GM12878 (cell line): ENCODE data around the gene ITIH1. TPM values are rescaled to one million over a fixed set of nuclear protein-coding genes. Genes with fewer than 3 reads are reported as not detected.

Source experiments
- ATAC-seq: fragments of 200-7000 bp; cut with Tn5 transposase; 3 replicates; pipeline ENCODE4 v1.9.1; 2020; ENCODE audit warnings: mild to moderate bottlenecking, moderate library complexity
- BruUV-seq: library from RNA; stranded (reverse); fragments of 400-500 nt; replicated peaks from 2 replicates; lab custom pipeline; 2021; lab: Mats Ljungman, UMichigan
- CTCF ChIA-PET: fragments of 300-600 bp; sonication (Branson Sonifier 250); formaldehyde crosslinking; extraction: SDS; loops from one replicate; lab custom pipeline; 2021; ENCODE audit warnings: inconsistent platforms; lab: Yijun Ruan, JAX
- POLR2A ChIA-PET: fragments of 350-600 bp; formaldehyde crosslinking; extraction: SDS; loops from one replicate; lab custom pipeline; 2021; ENCODE audit warnings: inconsistent platforms; lab: Charles Lee
- RAD21 ChIA-PET: fragments of 300-600 bp; sonication (Branson Sonifier 250); formaldehyde crosslinking; loops from one replicate; lab custom pipeline; 2023; ENCODE audit warnings: antibody characterized with exemption; ENCODE audit not compliant: unreplicated experiment; lab: Charles Lee
- SMC1A ChIA-PET: fragments of 300-600 bp; sonication (Branson Sonifier 250); formaldehyde crosslinking; loops from one replicate; lab custom pipeline; 2023; ENCODE audit not compliant: unreplicated experiment, uncharacterized antibody; lab: Charles Lee
- DNase-seq: peaks from one replicate; pipeline ENCODE4 v3.0.0-alpha.2; 2011; ENCODE audit warnings: low read depth, low spot score
- FAIRE-seq: peaks from 3 replicates; lab custom pipeline; 2011; peaks lifted over from hg19 to GRCh38; lab: Jason Lieb, UNC
- H2AFZ ChIP-seq: 2 replicates; pipeline ENCODE4 v1.6.0; 2011; ENCODE audit warnings: low read depth, low read length, control low read depth; ENCODE audit not compliant: control insufficient read depth
- H3K27ac ChIP-seq: 2 replicates; pipeline ENCODE4 v1.5.1; 2011; ENCODE audit warnings: control low read depth; ENCODE audit not compliant: control insufficient read depth, insufficient read depth
- H3K27me3 ChIP-seq, 2 experiments: replicated peaks in 1 of 2; 2 replicates each; pipeline versions ENCODE4 v1.6.0 to v1.6.1; 2011; ENCODE audit warnings: low read length in 1 of 2; ENCODE audit not compliant: control insufficient read depth in 2 of 2, insufficient read depth in 2 of 2
- H3K36me3 ChIP-seq, 2 experiments: 2 replicates each; pipeline ENCODE4 v1.5.1; 2011; ENCODE audit warnings: low read length in 1 of 2; ENCODE audit not compliant: control insufficient read depth in 2 of 2, insufficient read depth in 2 of 2
- H3K4me1 ChIP-seq: 2 replicates; pipeline ENCODE4 v1.6.1; 2011; ENCODE audit warnings: mild to moderate bottlenecking, low read length, moderate library complexity, mixed read lengths; ENCODE audit not compliant: control insufficient read depth, insufficient read depth
- H3K4me2 ChIP-seq: 2 replicates; pipeline ENCODE4 v1.6.0; 2011; ENCODE audit warnings: control low read depth; ENCODE audit not compliant: control insufficient read depth, insufficient read depth
- H3K4me3 ChIP-seq: fragments of 200-600 bp; sonication (generic); 2 replicates; pipeline ENCODE4 v1.5.1; 2016
- H3K79me2 ChIP-seq: 2 replicates; pipeline ENCODE4 v1.6.0; 2011; ENCODE audit warnings: low read length; ENCODE audit not compliant: control insufficient read depth, insufficient read depth
- H3K9ac ChIP-seq: 2 replicates; pipeline ENCODE4 v1.8.0; 2011; ENCODE audit warnings: low read length, control low read depth, mixed read lengths; ENCODE audit not compliant: control insufficient read depth, insufficient read depth
- H3K9me3 ChIP-seq: replicated peaks from 3 replicates; pipeline ENCODE4 v1.5.1; 2011; ENCODE audit warnings: mild to moderate bottlenecking, low read length; ENCODE audit not compliant: control insufficient read depth, insufficient read depth
- H4K20me1 ChIP-seq: 2 replicates; pipeline ENCODE4 v1.6.0; 2011; ENCODE audit not compliant: control insufficient read depth, insufficient read depth
- BCL11A ChIP-seq: IDR thresholded peaks from 2 replicates; pipeline ENCODE4 v1.6.1; 2011; ENCODE audit warnings: low read depth, low read length
- CHD4 ChIP-seq: fragments of 200-600 bp; sonication (generic); IDR thresholded peaks from 2 replicates; pipeline ENCODE4 v1.6.1; 2016; ENCODE audit warnings: mild to moderate bottlenecking
- ESRRA ChIP-seq: IDR thresholded peaks from 2 replicates; pipeline ENCODE4 v1.6.1; 2012; ENCODE audit warnings: mild to moderate bottlenecking, low read length, improper control_type of control experiment
- HDAC6 ChIP-seq: fragments of 200-600 bp; sonication (generic); IDR thresholded peaks from one replicate; pipeline ENCODE4 v1.8.0; 2017; ENCODE audit warnings: antibody characterized with exemption; ENCODE audit not compliant: unreplicated experiment
- JUND ChIP-seq: IDR thresholded peaks from 2 replicates; pipeline ENCODE4 v1.6.1; 2012; ENCODE audit warnings: low read depth, mild to moderate bottlenecking, low read length, improper control_type of control experiment, moderate library complexity
- NFYA ChIP-seq: IDR thresholded peaks from 2 replicates; pipeline ENCODE4 v1.6.1; 2011; ENCODE audit warnings: low read depth, mild to moderate bottlenecking, low read length, improper control_type of control experiment, borderline replicate concordance
- SMAD1 ChIP-seq: fragments of 450-650 bp; IDR thresholded peaks from 2 replicates; pipeline ENCODE4 v1.6.1; 2018; ENCODE audit warnings: mild to moderate bottlenecking, low read depth; ENCODE audit not compliant: partially characterized antibody
- SREBF2 ChIP-seq: IDR thresholded peaks from 2 replicates; pipeline ENCODE4 v1.6.1; 2012; ENCODE audit warnings: mild to moderate bottlenecking, low read length
- WGBS: methylation state at CpG from one replicate; pipeline ENCODE4 v1.1.6; 2016; ENCODE audit warnings: low lambda C conversion rate; ENCODE audit not compliant: insufficient replicate concordance, insufficient coverage; ENCODE audit errors: missing lambda C conversion rate; 5-methylcytosine and 5-hydroxymethylcytosine counted together
- in situ Hi-C: fragments of 300-500 bp; cut with MboI; formaldehyde crosslinking; loops from 9 replicates; pipeline ENCODE4 v1.14.3; 2018; ENCODE audit warnings: mixed read lengths
- intact Hi-C: fragments of 100-400 bp; cut with micrococcal nuclease; formaldehyde crosslinking; loops from one replicate; pipeline ENCODE4 v1.14.2; 2022; ENCODE audit not compliant: unreplicated experiment
- polyA plus RNA-seq, 11 experiments: library from polyadenylated mRNA; depleted of rRNA in 4 of 11; unstranded in 6 of 11; stranded (reverse) in 5 of 11; fragments of >200 nt; fragmentation: Nextera tagmentation in 4 of 11; fragmentation: Illumina TruSeq in 1 of 11; extraction: Ambion mirVana in 4 of 11; extraction: Trizol in 1 of 11; gene quantifications; 1 replicate in 1 of 11; 2 replicates in 10 of 11; pipeline versions ENCODE4 v1.2.1 to v1.2.3, GENCODE V29; 2011 to 2016; ENCODE audit warnings: inconsistent platforms in 2 of 11, missing spikeins in 2 of 11, low read depth in 1 of 11
- total RNA-seq, 4 experiments: library from RNA; depleted of rRNA in 3 of 4; stranded (reverse); fragments of >200 nt in 3 of 4; fragmentation: Illumina TruSeq in 1 of 4; extraction: Trizol in 1 of 4; gene quantifications; 2 replicates each; pipeline versions ENCODE4 v1.2.1 to v1.2.3, GENCODE V29; 2013 to 2021
- TF ChIP-seq, protein P1 (sequence below): fragments of 450-650 bp; formaldehyde crosslinking; IDR thresholded peaks from 2 replicates; pipeline ENCODE4 v1.4.0; 2022; ENCODE audit warnings: mild to moderate bottlenecking, moderate library complexity
- TF ChIP-seq, protein P2 (sequence below): fragments of 450-650 bp; IDR thresholded peaks from 2 replicates; pipeline ENCODE4 v1.6.1; 2017; ENCODE audit warnings: borderline replicate concordance
- TF ChIP-seq, protein P3 (sequence below): fragments of 450-650 bp; IDR thresholded peaks from 2 replicates; pipeline ENCODE4 v1.6.1; 2017; ENCODE audit warnings: mild to moderate bottlenecking, low read depth, inconsistent platforms; ENCODE audit not compliant: poor library complexity, severe bottlenecking
- TF ChIP-seq, protein P4 (sequence below): fragments of 150-350 bp; IDR thresholded peaks from 2 replicates; pipeline ENCODE4 v1.6.1; 2016; ENCODE audit warnings: low read depth, low read length

ITIH1 gene
- total and polyA plus RNA-seq, 10 of the 15 experiments (the other 5 are each of a cell fraction or from before 2014, with no cell fraction given) = 0.33 to 0.64 (median 0.44) TPM; not detected in 7

DNA sequence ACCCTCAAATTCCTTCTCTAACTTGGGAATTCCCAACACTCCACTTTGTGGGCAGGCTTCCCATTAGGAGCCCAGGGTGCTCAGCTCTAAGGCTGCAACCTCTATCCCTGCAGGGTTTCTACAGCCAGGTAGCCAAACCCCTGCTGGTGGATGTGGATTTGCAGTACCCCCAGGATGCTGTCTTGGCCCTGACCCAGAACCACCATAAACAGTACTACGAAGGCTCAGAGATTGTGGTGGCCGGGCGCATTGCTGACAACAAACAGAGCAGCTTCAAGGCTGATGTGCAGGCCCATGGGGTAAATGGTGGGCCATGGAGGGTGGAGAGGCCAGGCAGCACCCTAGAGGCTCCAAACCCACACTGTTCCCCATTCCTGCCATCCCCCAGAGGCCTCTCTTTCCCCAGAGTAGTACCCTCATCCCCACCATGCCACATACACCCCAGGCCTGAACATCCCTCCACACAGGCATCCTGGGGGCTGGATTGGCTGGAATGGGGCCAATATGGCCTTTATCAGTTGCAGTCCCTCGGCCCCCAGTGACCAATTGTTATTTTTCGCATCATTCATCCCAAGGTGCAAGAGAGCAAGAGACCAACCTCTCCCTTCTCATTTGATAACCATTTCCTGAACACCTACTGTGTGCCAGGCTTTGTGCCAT lies 7.7 kb downstream of the ITIH1 start:
- ChIA-PET POLR2A (no interaction called here), CTCF (interaction anchor here (1.5 kb wide), 1 partner anchor 9 kb away, joined by 6 read pairs; no protein-coding TSS in a partner anchor), RAD21 (no interaction called here), SMC1A (no interaction called here)
- FAIRE-seq (no peak), DNase-seq (no peak), ATAC-seq (no peak)
- in situ Hi-C loops = no loop called here
- no TSS peak for BruUV-seq
- 40% methylated on average over 5 of the region's 5 CpGs for WGBS
- TF ChIP-seq, protein P1, sequence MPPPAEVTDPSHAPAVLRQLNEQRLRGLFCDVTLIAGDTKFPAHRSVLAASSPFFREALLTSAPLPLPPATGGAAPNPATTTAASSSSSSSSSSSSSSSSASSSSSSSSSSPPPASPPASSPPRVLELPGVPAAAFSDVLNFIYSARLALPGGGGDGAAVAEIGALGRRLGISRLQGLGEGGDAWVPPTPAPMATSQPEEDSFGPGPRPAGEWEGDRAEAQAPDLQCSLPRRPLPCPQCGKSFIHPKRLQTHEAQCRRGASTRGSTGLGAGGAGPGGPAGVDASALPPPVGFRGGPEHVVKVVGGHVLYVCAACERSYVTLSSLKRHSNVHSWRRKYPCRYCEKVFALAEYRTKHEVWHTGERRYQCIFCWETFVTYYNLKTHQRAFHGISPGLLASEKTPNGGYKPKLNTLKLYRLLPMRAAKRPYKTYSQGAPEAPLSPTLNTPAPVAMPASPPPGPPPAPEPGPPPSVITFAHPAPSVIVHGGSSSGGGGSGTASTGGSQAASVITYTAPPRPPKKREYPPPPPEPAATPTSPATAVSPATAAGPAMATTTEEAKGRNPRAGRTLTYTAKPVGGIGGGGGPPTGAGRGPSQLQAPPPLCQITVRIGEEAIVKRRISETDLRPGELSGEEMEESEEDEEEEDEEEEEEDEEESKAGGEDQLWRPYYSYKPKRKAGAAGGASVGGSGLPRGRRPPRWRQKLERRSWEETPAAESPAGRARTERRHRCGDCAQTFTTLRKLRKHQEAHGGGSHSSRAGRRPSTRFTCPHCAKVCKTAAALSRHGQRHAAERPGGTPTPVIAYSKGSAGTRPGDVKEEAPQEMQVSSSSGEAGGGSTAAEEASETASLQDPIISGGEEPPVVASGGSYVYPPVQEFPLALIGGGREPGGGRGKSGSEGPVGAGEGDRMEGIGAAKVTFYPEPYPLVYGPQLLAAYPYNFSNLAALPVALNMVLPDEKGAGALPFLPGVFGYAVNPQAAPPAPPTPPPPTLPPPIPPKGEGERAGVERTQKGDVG (CRISPR knock-in tag) = no peak
- TF ChIP-seq SREBF2 (no peak), CHD4 (no peak), JUND (no peak), HDAC6 (no peak), NFYA (no peak), BCL11A (no peak), ESRRA (no peak), SMAD1 (no peak)
- TF ChIP-seq, protein P2, sequence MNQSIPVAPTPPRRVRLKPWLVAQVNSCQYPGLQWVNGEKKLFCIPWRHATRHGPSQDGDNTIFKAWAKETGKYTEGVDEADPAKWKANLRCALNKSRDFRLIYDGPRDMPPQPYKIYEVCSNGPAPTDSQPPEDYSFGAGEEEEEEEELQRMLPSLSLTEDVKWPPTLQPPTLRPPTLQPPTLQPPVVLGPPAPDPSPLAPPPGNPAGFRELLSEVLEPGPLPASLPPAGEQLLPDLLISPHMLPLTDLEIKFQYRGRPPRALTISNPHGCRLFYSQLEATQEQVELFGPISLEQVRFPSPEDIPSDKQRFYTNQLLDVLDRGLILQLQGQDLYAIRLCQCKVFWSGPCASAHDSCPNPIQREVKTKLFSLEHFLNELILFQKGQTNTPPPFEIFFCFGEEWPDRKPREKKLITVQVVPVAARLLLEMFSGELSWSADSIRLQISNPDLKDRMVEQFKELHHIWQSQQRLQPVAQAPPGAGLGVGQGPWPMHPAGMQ = no peak
- TF ChIP-seq, protein P3, sequence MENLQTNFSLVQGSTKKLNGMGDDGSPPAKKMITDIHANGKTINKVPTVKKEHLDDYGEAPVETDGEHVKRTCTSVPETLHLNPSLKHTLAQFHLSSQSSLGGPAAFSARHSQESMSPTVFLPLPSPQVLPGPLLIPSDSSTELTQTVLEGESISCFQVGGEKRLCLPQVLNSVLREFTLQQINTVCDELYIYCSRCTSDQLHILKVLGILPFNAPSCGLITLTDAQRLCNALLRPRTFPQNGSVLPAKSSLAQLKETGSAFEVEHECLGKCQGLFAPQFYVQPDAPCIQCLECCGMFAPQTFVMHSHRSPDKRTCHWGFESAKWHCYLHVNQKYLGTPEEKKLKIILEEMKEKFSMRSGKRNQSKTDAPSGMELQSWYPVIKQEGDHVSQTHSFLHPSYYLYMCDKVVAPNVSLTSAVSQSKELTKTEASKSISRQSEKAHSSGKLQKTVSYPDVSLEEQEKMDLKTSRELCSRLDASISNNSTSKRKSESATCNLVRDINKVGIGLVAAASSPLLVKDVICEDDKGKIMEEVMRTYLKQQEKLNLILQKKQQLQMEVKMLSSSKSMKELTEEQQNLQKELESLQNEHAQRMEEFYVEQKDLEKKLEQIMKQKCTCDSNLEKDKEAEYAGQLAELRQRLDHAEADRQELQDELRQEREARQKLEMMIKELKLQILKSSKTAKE = no peak
- TF ChIP-seq, protein P4, sequence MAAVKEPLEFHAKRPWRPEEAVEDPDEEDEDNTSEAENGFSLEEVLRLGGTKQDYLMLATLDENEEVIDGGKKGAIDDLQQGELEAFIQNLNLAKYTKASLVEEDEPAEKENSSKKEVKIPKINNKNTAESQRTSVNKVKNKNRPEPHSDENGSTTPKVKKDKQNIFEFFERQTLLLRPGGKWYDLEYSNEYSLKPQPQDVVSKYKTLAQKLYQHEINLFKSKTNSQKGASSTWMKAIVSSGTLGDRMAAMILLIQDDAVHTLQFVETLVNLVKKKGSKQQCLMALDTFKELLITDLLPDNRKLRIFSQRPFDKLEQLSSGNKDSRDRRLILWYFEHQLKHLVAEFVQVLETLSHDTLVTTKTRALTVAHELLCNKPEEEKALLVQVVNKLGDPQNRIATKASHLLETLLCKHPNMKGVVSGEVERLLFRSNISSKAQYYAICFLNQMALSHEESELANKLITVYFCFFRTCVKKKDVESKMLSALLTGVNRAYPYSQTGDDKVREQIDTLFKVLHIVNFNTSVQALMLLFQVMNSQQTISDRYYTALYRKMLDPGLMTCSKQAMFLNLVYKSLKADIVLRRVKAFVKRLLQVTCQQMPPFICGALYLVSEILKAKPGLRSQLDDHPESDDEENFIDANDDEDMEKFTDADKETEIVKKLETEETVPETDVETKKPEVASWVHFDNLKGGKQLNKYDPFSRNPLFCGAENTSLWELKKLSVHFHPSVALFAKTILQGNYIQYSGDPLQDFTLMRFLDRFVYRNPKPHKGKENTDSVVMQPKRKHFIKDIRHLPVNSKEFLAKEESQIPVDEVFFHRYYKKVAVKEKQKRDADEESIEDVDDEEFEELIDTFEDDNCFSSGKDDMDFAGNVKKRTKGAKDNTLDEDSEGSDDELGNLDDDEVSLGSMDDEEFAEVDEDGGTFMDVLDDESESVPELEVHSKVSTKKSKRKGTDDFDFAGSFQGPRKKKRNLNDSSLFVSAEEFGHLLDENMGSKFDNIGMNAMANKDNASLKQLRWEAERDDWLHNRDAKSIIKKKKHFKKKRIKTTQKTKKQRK = no peak
- Histone ChIP-seq H3K9me3 (no peaks in the 10 kb centered on the region), H3K36me3 (no peaks in the 10 kb centered on the region), H4K20me1 (no peaks in the 10 kb centered on the region), H3K9ac (no peak overlapping the region), H3K27me3 (no peaks in the 10 kb centered on the region; a peak in 2 of 4 replicates), H3K4me1 (no peaks in the 10 kb centered on the region), H2AFZ (no peak overlapping the region), H3K27ac (no peak overlapping the region), H3K79me2 (no peaks in the 10 kb centered on the region), H3K4me2 (no peak overlapping the region), H3K4me3 (no peak overlapping the region)
- intact Hi-C loops = no loop called here
